Muscle of arm (tissue), 14 donors: ENCODE measurements around the gene FOXJ1. TPM values are rescaled to one million over a fixed set of nuclear protein-coding genes. Genes with fewer than 3 reads are reported as not detected.
"Not testable (repeated sequence)": the region's sequence is repeated elsewhere in the genome, so short reads cannot be mapped to it uniquely, and the experiment has no call there.

Experiments
- DNase-seq: peaks from one replicate; pipeline ENCODE4 v3.0.0-alpha.2; 2013
- long read RNA-seq, 11 donors: transcript quantifications; one replicate each; lab custom pipeline, GENCODE V29; 2026
- polyA plus RNA-seq, 12 donors: library from polyadenylated mRNA; unstranded; fragments of 120-200 nt; gene quantifications; one replicate each; pipeline ENCODE4 v1.2.1, GENCODE V29; 2013; ENCODE audit not compliant: insufficient read length in 12 of 12

FOXJ1 gene, protein sequence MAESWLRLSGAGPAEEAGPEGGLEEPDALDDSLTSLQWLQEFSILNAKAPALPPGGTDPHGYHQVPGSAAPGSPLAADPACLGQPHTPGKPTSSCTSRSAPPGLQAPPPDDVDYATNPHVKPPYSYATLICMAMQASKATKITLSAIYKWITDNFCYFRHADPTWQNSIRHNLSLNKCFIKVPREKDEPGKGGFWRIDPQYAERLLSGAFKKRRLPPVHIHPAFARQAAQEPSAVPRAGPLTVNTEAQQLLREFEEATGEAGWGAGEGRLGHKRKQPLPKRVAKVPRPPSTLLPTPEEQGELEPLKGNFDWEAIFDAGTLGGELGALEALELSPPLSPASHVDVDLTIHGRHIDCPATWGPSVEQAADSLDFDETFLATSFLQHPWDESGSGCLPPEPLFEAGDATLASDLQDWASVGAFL
- polyA plus RNA-seq, result under 1 TPM in 5 of 12 donors, not detected in 7; 0.08 to 0.45 (median 0.12) TPM
- long read RNA-seq, donor 1, result 0 reads
- long read RNA-seq, donor 2, result 0 reads
- long read RNA-seq, donor 3, result 0 reads
- long read RNA-seq, donor 4, result 0 reads
- long read RNA-seq, donor 5, result 0 reads
- long read RNA-seq, donor 6, result 0 reads
- long read RNA-seq, donor 7, result 0 reads
- long read RNA-seq, donor 8, result 0 reads
- long read RNA-seq, donor 9, result 0 reads
- long read RNA-seq, donor 10, result 0 reads
- long read RNA-seq, donor 11, partial matches to known transcripts, result 0 of 1 reads
- long read RNA-seq, donor 11, other reads (novel, unspliced or antisense), result 0 of 1 reads

- peak; percentile 86 for DNase-seq
Observed at GRCh38 chr17:76141212-76142038, at the start of gene FOXJ1. Gene FOXJ1, minus strand, starts transcription at chr17:76141245. Its CDS starts 850 bp downstream, at chr17:76140395.

- DNase-seq, result no peak
Observed at GRCh38 chr17:76189741-76190140, 48.7 kb upstream of the FOXJ1 start.

DNA sequence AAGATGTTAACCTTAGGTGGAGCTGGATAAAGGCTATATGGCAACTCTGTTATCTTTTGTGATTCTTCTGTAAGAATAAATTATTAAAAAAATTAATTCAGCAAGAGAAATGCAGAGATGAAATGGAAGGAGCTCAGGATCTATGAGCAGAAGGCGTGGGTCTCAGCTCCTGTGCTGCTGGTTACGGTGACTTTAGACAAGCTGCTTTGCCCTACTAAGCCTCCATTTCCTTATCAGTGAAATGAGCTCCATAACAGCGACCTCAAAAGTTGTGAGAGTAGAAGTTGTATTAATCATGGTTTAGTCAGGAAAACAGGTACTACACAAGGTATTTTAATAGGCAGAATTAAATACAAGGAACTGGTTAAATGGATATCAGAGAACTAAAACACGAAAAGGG, 48.2 kb upstream of the FOXJ1 start:
- no peak for DNase-seq

DNA sequence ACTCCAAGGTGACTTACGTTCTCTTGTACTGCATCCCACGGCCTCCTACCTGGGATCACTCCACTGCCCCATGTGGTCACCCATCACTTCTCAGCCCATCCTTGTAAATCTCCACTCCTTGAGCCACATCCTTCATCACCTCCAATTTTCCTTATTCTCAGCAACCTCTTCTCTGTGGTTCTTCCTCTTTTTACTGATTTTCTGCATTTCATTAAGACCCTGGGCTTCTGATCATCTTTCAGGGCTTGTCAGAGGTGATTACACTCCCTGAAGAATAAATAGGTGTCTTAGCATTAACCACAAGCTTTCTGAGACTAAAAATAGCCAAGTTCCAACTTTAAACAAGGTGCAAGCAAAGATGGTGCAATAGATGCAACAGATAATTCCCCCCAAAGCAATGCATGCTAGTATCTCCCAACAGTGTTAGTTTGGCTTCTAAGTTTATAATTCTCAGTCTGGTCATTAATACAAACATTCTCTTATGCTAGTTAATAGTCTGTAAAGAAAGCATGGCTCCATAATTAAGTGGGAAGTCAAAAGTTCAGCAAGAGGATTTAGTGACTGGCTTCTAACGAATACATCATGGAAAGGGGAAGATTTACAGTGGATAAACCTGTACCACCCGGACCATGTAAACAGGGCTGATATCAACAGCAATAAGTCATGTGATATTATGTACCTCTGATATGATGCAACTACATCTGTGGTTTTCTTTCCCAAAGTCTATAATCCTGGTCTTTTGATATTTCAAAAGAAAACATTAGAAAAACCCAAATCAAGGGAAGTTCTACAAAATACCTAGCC, 47.4 kb upstream of the FOXJ1 start:
- no peak for DNase-seq

GRCh38 chr17:76186774-76187173, 45.7 kb upstream of the FOXJ1 start:
- not testable (repeated sequence) for DNase-seq

DNA sequence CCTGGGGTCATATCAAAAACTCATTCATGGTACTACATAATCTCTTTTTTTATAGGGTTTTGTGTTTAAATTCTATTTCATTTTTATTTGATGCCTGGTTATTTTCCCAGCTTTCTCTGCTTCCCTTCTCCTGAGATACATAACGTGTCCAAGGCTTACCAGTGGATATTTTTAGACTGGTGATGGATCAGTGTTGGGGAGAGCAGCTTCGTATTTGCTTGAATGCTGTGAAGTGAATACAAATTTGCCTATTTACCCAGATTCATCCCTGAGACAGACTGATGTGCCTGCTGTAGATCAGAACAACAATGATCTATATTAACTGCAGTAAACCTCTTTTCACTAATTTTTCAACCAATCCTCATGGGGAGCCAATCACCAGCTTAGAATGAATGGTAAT, 43.2 kb upstream of the FOXJ1 start:
- no peak for DNase-seq

DNA sequence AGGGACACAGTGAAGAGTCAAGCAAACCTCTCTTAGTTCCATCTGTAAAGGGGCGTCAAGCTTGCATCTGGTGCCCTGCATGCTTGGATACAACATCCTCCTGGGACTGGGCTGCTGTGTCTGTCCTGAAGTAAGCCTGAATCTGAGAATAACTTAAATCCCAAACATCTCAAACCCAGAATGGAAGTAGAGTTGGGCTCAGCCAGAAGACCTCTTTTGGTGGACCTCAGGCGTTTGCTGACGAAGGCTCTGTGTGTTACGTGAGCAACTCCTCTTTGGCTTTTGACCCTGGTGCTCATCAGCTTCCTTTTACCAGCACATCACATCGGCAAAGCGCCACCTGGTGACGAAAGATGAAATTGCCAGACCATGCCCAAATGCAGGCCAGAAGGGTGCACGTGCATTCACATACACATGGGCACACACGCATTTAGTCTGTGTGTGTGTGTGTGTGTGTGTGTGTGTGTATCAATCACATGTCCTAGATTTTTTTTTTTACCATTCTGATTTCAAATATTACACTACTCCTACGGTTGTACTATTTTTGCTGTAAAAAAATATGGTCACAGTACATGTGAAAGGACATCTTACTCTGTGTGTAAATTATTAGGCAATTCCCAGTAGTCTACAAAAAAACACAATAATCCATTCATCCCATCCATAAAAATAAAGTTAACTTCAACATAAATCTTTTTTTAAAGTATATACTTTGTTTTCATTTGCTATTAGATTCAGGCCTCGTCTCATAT, 41.1 kb upstream of the FOXJ1 start:
- peak; percentile 88 for DNase-seq

DNA sequence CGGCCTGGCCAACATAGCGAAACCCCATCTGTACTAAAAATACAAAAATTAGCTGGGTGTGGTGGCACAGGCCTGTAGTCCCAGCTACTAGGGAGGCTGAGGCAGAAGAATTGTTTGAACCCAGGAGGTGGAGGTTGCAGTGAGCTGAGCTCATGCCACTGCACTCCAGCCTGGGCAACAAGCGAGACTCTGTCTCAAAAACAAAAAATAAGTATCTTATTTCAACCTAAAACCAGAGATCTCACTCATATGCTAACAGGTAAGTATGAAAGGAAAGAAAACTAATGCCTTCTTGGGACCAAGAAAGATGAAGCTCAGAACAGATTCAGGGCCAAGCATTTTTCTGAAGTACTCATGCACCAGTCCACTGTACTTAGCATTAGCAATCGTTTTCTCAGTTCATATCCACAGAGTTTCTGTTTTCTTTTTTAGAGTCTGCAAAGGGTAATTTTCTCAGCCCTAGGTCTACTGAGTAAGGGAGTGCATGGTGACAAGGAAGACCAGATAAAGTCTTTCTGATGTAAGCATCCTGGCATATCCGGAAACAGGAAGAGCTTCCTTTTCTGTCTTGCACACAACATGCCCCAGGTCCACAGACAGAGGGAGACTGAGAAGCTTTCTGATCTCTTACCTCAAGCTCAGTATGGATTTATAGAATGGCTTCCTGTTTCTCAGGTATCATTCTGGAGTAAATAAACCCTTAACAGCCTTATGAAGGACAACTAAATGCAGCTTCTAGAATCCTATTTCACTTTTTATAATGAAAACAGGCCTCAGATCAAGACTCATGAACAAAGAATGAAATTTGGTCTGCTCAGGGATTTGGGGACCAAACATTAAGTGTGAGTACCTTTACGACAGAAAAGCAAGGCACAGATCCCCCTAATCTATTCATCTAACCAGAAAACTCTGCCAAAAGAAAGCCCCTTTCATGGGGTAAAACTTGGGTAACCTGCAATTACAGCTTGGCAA, 38.7 kb upstream of the FOXJ1 start:
- DNase-seq, result no peak

DNA sequence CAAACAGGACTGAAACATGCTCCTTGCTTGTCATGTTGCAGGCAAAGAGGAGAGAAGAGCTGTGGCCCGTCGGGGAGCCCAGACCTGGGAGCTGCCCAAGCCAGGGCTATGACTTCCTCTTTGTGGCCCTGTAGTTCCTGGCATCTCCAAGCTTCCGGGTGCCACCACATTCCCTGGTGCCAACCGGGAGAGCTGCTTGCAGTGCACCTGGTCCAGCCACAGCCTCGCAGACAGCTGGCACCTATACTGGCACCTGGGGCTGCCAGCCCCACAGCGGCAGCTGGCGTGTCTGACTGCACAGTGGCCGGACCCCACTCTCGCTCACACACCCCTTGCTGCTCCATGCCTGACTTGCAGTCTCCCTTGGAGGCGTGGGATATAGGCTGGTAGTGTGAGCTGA, 37.1 kb upstream of the FOXJ1 start:
- no peak for DNase-seq

GRCh38 chr17:76176701-76177574, 35.9 kb upstream of the FOXJ1 start:
- no peak for DNase-seq

DNA sequence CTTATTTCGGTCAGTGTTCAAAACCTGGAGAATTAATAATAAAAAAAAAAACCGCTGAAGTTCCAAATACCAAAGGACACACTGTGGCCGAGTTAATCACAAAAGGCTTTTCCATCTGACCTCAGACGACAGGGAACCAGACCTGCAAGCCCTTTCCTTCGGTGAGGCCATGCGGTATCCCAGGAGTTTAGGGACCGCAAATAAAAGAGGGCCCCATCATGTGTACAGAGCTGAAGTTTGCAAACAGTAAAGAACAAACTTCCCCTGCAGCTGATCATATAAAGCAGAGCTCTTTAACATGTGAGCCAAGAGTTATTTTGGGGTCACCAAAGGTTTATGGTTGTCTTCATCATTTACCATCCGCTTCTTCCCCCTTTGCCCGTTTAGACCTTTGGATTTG, 33.0 kb upstream of the FOXJ1 start:
- DNase-seq, result no peak

DNA sequence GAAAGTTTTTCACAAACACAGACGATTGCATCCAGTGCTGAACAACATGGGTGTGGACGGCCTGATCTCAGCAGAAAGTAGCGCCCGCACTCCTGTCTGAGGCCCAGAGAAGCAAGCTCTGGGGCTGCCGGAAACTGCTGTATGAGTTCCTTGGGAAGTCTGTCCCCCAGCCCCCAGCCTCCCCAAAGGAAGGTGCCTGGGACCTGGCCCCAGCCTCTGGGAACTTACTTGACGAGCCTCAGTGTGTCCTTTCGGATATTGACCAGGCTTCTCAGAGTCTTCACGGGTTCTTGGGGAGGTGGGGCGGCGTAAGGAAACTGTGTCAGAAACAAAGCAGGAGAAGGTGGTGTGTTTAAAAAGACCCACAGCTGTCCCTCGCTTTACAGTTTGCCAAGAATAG, 32.4 kb upstream of the FOXJ1 start:
- DNase-seq, result no peak

DNA sequence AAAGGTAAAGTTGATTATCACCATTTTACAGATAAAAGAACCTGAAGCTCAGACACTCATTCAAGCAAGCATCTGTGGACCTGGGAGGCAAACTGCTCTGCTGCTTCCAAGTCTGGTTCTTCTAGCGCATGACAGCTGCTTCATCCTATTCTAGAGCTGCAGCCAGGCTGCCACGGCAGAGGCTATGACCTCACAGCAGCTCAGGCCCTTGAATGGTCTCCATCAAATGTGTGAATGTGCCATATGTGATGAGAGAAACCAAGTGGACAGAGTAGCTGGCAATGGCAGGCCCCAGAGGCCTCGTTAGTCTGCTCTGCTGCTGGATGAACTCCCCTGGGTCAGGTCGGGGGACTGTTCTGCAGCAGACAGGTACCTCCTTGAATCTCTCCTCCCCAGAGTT, 30.7 kb upstream of the FOXJ1 start:
- DNase-seq, result no peak

DNA sequence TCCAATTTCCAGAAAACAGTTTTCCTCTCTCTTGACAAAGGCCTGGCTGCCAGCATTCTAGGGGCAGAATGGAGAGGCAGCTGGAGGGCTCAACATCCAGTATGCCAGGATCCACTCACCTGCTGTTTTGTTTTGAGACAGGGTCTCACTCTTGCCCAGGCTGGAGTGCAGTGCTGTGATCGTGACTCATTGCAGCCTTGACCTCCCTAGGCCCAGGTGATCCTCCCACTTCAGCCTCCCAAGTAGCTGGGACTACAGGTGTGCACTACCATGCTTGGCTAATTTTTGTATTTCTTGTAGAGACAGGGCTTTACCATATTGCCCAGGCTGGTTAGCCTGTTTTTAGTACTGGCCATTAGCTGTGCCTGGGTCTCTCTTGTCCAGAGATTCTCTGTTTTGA, 29.1 kb upstream of the FOXJ1 start:
- DNase-seq, result no peak

- DNase-seq, result no peak
Observed at GRCh38 chr17:76166906-76167305, 25.9 kb upstream of the FOXJ1 start.

DNA sequence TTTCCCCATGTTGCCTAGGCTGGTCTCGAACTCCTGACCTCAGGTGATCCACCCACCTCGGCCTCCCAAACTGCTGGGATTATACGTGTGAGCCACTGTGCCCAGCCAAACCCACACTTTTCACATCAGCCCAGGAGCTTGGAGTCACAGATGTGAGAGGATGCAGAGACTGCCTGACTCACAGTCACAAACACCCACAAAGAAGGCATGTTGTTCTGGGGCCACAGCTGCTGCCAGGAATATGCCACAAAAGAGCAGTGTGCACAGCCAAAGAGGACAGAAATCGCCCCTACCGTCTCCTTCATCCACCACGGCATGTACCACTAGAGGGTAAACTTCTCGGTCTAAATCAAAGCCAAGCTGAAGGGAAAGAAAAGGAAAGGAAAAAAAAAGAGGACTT, 25.1 kb upstream of the FOXJ1 start:
- DNase-seq, result no peak

DNA sequence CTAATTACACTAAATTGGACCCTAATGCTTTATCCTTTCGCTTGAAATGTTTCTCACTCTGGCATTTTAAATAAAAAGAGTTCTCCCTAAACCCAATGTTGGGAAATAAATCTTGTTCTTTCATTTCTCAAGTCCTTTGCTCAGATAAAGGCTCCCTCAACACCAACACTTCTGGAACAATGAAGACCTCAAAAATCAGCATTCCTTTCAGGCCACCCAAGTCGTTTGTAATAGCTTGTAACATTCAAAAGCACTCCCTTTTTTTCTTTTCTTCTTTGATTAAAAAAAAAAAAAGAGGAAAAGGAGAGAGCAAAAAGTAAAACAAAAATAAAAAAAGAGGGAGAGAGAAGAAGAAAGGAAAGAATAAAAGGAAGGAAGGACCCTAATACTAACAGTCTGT, 23.3 kb upstream of the FOXJ1 start:
- no peak for DNase-seq

DNA sequence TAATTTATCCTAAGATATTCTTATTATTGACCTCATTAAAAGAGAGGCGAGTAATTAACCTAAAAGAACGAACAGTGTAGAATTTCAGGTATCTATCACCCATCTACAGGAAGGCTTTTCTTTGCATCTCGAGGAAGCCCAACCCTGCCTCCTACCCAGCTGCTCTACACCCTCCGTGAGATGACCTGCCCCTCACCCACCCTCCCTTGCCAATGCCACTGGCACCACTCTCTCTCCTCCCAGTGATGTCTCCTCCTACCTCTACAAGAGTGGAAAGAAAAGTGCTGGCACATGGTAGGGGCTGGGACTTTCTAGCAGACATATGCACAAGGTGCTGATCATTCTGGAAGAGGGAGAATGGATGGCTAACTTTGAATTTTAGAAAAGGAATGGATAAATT, 22.9 kb upstream of the FOXJ1 start:
- DNase-seq, result no peak
